Body of pancreas (tissue), 4 donors: Measurements from ENCODE around the gene SKIC3. TPM values are rescaled to one million over a fixed set of nuclear protein-coding genes. Genes with fewer than 3 reads are reported as not detected.

Experiments
- ATAC-seq: fragments of 150-250 bp; one replicate; pipeline ENCODE4 v1.9.1; 2016
- DNase-seq, 4 donors: peaks; one replicate each; pipeline ENCODE4 v3.0.0-alpha.2; 2019
- H3K27ac ChIP-seq, 4 donors: fragments of 200-600 bp; sonication (generic); 1 replicate in 3 of 4; 2 replicates in 1 of 4; pipeline versions ENCODE4 v1.5.1 to v1.6.1; 2016 to 2019; ENCODE audit warnings: mild to moderate bottlenecking in 1 of 4, mixed read lengths in 1 of 4, moderate library complexity in 1 of 4
- H3K27me3 ChIP-seq, 2 donors: fragments of 200-600 bp; sonication (generic); one replicate each; pipeline ENCODE4 v1.6.0; 2016; ENCODE audit warnings: mild to moderate bottlenecking in 1 of 2
- H3K36me3 ChIP-seq, 2 donors: fragments of 200-600 bp; sonication (generic); replicated peaks in 1 of 2; 2 replicates each; pipeline ENCODE4 v1.5.1; 2016; ENCODE audit warnings: low read depth in 2 of 2; ENCODE audit not compliant: insufficient read depth in 1 of 2
- H3K4me1 ChIP-seq: fragments of 200-600 bp; sonication (generic); one replicate; pipeline ENCODE4 v1.6.0; 2016
- H3K4me3 ChIP-seq, 2 donors: fragments of 200-600 bp; sonication (generic); 1 replicate in 1 of 2; 2 replicates in 1 of 2; pipeline ENCODE4 v1.5.1; 2016 to 2019
- H3K9me3 ChIP-seq, 3 donors: fragments of 200-600 bp; sonication (generic); 1 replicate in 2 of 3; 2 replicates in 1 of 3; pipeline ENCODE4 v1.5.1; 2016
- POLR2A ChIP-seq, 3 donors: fragments of 450-650 bp; IDR thresholded peaks; one replicate each; pipeline ENCODE4 v1.6.1; 2016; ENCODE audit warnings: antibody characterized with exemption in 3 of 3, mild to moderate bottlenecking in 2 of 3
- WGBS, 2 donors: methylation state at CpG; one replicate each; pipeline ENCODE4 v1.1.5; 2017; 5-methylcytosine and 5-hydroxymethylcytosine counted together
- intact Hi-C: fragments of 100-400 bp; cut with DNase I; formaldehyde crosslinking; loops from one replicate; pipeline ENCODE4 v1.15.1; 2023
- total RNA-seq, 2 donors: library from RNA; depleted of rRNA; stranded (reverse); fragments of >200 nt; gene quantifications; one replicate each; pipeline ENCODE4 v1.1.0, GENCODE V29; 2016
- TF ChIP-seq, protein P1 (sequence below), 7 experiments: fragments of 450-650 bp in 4 of 7; fragments of 200-600 bp in 3 of 7; sonication (generic) in 3 of 7; IDR thresholded peaks; one replicate each; pipeline ENCODE4 v1.5.1; 2016 to 2019; ENCODE audit warnings: antibody characterized with exemption in 7 of 7

Gene SKIC3
- total RNA-seq, 2 donors from 2014 or later: 63.8 to 64.6 TPM

DNA sequence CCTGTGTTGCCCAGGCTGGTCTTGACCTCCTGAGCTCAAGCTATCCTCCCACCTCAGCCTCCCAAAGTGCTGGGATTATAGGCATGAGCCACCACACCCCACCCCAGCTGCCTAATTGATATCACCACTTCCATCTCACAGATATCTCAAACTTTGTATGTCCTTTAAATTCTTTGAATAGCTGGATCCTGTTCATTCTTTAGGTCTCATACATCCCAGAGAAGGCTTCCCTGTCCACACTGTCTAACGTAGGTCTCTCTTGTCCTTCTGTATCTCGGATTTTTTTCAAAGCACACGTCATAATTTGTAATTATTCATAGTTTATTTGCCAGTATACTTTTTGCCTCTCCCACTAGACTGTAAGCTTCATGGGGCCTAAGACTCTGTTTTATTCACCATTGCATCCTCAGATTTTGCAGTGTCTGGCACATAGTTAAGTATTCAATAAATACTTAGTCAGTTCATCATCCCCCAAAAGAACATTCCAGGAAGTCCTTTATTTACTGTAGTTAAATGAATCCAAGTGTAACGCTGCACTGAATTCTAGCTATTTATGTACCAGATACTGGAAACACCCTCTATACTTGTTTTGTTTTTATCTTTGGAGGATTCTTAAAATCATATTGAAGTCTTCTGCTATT, 10.6 kb upstream of the SKIC3 start:
- no peak for DNase-seq
- TF ChIP-seq POLR2A (IDR thresholded peaks at IDR 0.05): no peak
- TF ChIP-seq, protein P1, sequence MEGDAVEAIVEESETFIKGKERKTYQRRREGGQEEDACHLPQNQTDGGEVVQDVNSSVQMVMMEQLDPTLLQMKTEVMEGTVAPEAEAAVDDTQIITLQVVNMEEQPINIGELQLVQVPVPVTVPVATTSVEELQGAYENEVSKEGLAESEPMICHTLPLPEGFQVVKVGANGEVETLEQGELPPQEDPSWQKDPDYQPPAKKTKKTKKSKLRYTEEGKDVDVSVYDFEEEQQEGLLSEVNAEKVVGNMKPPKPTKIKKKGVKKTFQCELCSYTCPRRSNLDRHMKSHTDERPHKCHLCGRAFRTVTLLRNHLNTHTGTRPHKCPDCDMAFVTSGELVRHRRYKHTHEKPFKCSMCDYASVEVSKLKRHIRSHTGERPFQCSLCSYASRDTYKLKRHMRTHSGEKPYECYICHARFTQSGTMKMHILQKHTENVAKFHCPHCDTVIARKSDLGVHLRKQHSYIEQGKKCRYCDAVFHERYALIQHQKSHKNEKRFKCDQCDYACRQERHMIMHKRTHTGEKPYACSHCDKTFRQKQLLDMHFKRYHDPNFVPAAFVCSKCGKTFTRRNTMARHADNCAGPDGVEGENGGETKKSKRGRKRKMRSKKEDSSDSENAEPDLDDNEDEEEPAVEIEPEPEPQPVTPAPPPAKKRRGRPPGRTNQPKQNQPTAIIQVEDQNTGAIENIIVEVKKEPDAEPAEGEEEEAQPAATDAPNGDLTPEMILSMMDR (IDR thresholded peaks at IDR 0.05): no peak
- H3K4me1 ChIP-seq: no peaks in the 10 kb centered on the region
- no peak overlapping the region for H3K27ac ChIP-seq
- intact Hi-C loops: no loop called here
- no peaks in the 10 kb centered on the region for H3K27me3 ChIP-seq
- H3K4me3 ChIP-seq: no peak overlapping the region
- no peaks in the 10 kb centered on the region for H3K9me3 ChIP-seq
- ATAC-seq: no peak
- 82 to 91% methylated on average over 4 of the region's 4 CpGs for WGBS, 2 donors
- H3K36me3 ChIP-seq: no peaks in the 10 kb centered on the region

DNA sequence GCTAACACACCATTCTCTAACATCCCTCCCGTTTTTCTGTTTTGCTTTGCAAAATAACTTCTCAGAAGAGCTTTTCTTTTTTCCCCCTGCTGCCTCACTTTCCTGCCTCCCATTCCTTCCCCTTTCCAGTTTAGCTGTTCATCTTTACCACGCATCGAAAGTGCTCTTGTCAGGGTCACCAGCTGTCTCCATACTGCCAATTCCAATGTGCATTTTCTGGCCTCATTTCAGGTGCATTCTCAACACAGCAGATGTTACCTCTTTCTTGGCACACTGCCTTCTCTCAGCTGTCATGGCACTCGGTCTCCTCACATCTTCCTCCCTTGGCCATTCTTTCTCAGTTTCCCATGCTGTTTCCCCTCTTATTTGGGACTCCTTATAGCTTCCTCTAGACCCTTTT, 9.7 kb upstream of the SKIC3 start:
- Histone ChIP-seq H3K27ac (no peak overlapping the region), H3K36me3 (no peaks in the 10 kb centered on the region), H3K9me3 (no peaks in the 10 kb centered on the region), H3K4me1 (no peaks in the 10 kb centered on the region), H3K4me3 (no peak overlapping the region), H3K27me3 (no peaks in the 10 kb centered on the region)
- no peak for TF ChIP-seq POLR2A (IDR thresholded peaks at IDR 0.05)
- TF ChIP-seq, protein P1 (IDR thresholded peaks at IDR 0.05): no peak
- ATAC-seq (no peak), DNase-seq (no peak)
- intact Hi-C loops: no loop called here
- 54 to 61% methylated on average over 4 of the region's 4 CpGs for WGBS, 2 donors

DNA sequence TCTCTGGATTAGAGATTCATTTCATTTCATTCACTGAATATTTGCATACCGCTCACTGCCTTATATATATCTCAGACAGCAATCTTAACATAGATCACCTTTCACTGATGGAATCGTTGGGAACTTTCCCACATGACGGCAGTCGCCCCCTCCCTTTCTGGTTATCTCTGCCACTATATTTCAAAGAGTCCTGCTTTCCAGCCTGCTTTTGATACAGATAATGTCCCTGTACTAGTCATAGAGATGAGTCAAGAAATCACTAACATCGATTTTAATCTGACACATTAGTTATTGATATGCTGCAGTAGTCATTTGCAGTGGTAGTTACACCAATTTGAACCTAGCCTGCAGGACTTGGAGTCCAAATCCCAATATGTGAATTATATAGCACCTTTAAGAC, 8.6 kb upstream of the SKIC3 start:
- Histone ChIP-seq H3K27ac (no peak overlapping the region), H3K9me3 (no peaks in the 10 kb centered on the region), H3K27me3 (no peaks in the 10 kb centered on the region), H3K4me1 (no peaks in the 10 kb centered on the region), H3K4me3 (no peak overlapping the region), H3K36me3 (no peaks in the 10 kb centered on the region)
- ATAC-seq: no peak
- TF ChIP-seq, protein P1 (IDR thresholded peaks at IDR 0.05): no peak
- TF ChIP-seq POLR2A (IDR thresholded peaks at IDR 0.05): no peak
- intact Hi-C loops: no loop called here
- 64 to 68% methylated on average over 5 of the region's 5 CpGs for WGBS, 2 donors
- no peak for DNase-seq

DNA sequence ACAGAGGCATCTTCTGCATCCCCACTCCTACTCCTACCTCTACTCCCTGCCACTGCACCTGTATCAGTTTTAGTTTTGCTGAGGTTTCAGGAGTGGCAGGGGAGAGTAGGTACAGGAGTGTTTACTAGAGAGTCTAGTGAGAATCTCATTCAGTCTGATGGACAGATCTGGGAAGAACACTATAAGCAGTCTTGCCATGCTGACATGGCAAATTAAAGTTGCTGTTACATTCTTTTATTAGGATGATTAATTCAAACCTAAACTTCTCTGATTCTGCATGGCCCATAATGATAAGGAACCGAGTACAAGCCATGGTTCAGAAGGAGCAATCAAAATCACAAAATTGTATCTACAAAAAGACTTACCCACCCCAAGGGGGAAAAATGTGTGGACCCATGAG, 7.5 kb upstream of the SKIC3 start:
- Histone ChIP-seq H3K4me1 (no peaks in the 10 kb centered on the region), H3K36me3 (no peaks in the 10 kb centered on the region), H3K4me3 (no peak overlapping the region), H3K27me3 (no peaks in the 10 kb centered on the region), H3K9me3 (no peaks in the 10 kb centered on the region), H3K27ac (no peak overlapping the region)
- 89 to 92% methylated on average over 1 of the region's 1 CpG for WGBS, 2 donors
- intact Hi-C loops: no loop called here
- no peak for ATAC-seq
- TF ChIP-seq, protein P1 (IDR thresholded peaks at IDR 0.05): no peak
- TF ChIP-seq POLR2A (IDR thresholded peaks at IDR 0.05): no peak
- no peak for DNase-seq

DNA sequence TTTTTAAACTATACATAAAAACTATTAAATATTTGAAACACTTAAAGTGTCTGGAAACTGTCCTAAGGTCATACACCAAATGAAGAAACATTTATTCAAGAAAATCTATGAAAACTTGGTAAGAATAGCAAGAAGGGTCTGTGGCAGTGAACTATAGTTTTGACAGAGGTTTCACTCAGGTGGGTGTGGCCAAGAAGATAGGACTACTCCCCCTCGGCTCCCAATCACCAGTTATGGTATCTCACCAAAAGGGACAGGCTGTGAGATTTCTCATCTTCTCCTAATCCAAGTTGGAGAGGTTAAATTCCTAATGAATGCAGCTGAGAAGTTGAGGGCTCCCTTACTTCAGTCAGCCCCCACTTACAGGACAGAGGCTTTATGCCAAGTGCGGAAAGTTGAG, 3.1 kb upstream of the SKIC3 start:
- Histone ChIP-seq H3K4me1 (peaks cover 21% of the 10 kb centered on the region), H3K27ac (no peak overlapping the region), H3K9me3 (no peaks in the 10 kb centered on the region), H3K36me3 (no peaks in the 10 kb centered on the region), H3K27me3 (no peaks in the 10 kb centered on the region), H3K4me3 (no peak overlapping the region)
- TF ChIP-seq, protein P1 (IDR thresholded peaks at IDR 0.05): no peak
- no peak for TF ChIP-seq POLR2A (IDR thresholded peaks at IDR 0.05)
- intact Hi-C loops: no loop called here
- DNase-seq (no peak), ATAC-seq (no peak)
- WGBS, 2 donors: 74 to 84% methylated on average over 2 of the region's 2 CpGs
